HFFc6 (cell line): Measurements from ENCODE around the gene EPHA8. TPM values are rescaled to one million over a fixed set of nuclear protein-coding genes. Genes with fewer than 3 reads are reported as not detected.

Source experiments
- DNase-seq: peaks from one replicate; pipeline ENCODE4 v3.0.0-alpha.2; 2018
- H3K27ac Mint-ChIP-seq: 2 replicates; pipeline ENCODE4 v1.8.0; 2020; ENCODE audit warnings: mild to moderate bottlenecking, mixed read lengths
- H3K27me3 Mint-ChIP-seq: 2 replicates; pipeline ENCODE4 v1.8.0; 2021; ENCODE audit warnings: mild to moderate bottlenecking, moderate library complexity, mixed read lengths; ENCODE audit not compliant: insufficient read depth
- H3K36me3 Mint-ChIP-seq: 2 replicates; pipeline ENCODE4 v1.8.0; 2021; ENCODE audit warnings: low read depth, mixed read lengths
- H3K4me1 Mint-ChIP-seq: 2 replicates; pipeline ENCODE4 v1.8.0; 2020; ENCODE audit warnings: low read depth, mixed read lengths
- H3K4me3 Mint-ChIP-seq: 2 replicates; pipeline ENCODE4 v1.8.0; 2020; ENCODE audit warnings: mild to moderate bottlenecking, moderate library complexity, mixed read lengths
- H3K9me3 Mint-ChIP-seq: 2 replicates; pipeline ENCODE4 v1.8.0; 2020; ENCODE audit warnings: mild to moderate bottlenecking, mixed read lengths
- CTCF ChIP-seq: fragments of 200-600 bp; sonication (generic); IDR thresholded peaks from 2 replicates; pipeline ENCODE4 v1.5.0; 2021; ENCODE audit warnings: antibody characterized with exemption, mild to moderate bottlenecking
- total RNA-seq, 6 experiments: library from RNA; stranded (reverse); fragmentation: NEBNext Ultra II Directional; extraction: Animal tissue kit (Norgen Biotek cat#: 25700); gene quantifications; 2 replicates in 1 of 6; 3 replicates in 5 of 6; pipeline ENCODE4 v1.2.3, GENCODE V29; 2021

EPHA8 gene
- total RNA-seq, 6 experiments from 2014 or later: not detected

DNA sequence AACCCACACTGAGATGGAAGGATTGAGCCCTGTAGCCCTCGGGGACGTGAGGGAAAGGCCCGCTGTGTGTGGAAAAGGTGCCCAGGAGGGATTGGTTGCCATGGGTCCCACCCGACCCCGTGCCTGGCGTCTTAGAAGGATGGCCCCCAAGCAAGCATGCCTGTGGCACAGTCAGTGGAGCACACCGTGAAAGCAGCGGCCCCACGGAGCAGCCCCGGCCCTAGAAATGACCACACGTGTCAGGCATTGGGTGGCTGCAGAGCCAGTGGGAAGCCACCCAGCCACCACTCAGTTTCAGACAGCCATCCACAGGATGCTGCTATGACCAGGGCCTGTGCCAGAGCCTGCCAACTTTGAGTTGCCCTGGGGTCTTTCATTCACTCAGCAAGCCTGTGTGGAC, 13.3 kb upstream of the EPHA8 start:
- Mint-ChIP-seq H3K27ac (no peak overlapping the region), H3K9me3 (no peaks in the 10 kb centered on the region), H3K4me1 (no peaks in the 10 kb centered on the region), H3K4me3 (no peak overlapping the region), H3K36me3 (no peaks in the 10 kb centered on the region), H3K27me3 (peaks cover 83% of the 10 kb centered on the region)
- no peak for DNase-seq
- no peak for TF ChIP-seq CTCF

- Mint-ChIP-seq H3K4me3 (no peak overlapping the region), H3K27me3 (peaks cover 77% of the 10 kb centered on the region), H3K36me3 (no peaks in the 10 kb centered on the region), H3K27ac (no peak overlapping the region), H3K9me3 (no peaks in the 10 kb centered on the region), H3K4me1 (no peaks in the 10 kb centered on the region)
- DNase-seq: no peak
- TF ChIP-seq CTCF: no peak
Observed at GRCh38 chr1:22551591-22551990, 11.7 kb upstream of the EPHA8 start.

GRCh38 chr1:22552021-22552420, 11.3 kb upstream of the EPHA8 start:
- H3K27me3 Mint-ChIP-seq: peaks cover 77% of the 10 kb centered on the region

GRCh38 chr1:22553104-22553880, 10.0 kb upstream of the EPHA8 start:
- no peak for TF ChIP-seq CTCF
- no peak overlapping the region for H3K27ac Mint-ChIP-seq
- DNase-seq: no peak
- H3K36me3 Mint-ChIP-seq: no peaks in the 10 kb centered on the region
- no peak overlapping the region for H3K4me3 Mint-ChIP-seq
- H3K27me3 Mint-ChIP-seq: peaks cover 78% of the 10 kb centered on the region
- H3K9me3 Mint-ChIP-seq: no peaks in the 10 kb centered on the region
- H3K4me1 Mint-ChIP-seq: peaks cover 7% of the 10 kb centered on the region; the same call in 1 of the 2 replicates

More at GRCh38 chr1:22552021-22552420, 11.3 kb upstream of the EPHA8 start:
- Mint-ChIP-seq H3K9me3 (no peaks in the 10 kb centered on the region), H3K4me3 (no peak overlapping the region), H3K4me1 (peaks cover 1% of the 10 kb centered on the region; the same call in 1 of the 2 replicates), H3K27ac (no peak overlapping the region), H3K36me3 (no peaks in the 10 kb centered on the region)
- TF ChIP-seq CTCF: no peak
- no peak for DNase-seq

DNA sequence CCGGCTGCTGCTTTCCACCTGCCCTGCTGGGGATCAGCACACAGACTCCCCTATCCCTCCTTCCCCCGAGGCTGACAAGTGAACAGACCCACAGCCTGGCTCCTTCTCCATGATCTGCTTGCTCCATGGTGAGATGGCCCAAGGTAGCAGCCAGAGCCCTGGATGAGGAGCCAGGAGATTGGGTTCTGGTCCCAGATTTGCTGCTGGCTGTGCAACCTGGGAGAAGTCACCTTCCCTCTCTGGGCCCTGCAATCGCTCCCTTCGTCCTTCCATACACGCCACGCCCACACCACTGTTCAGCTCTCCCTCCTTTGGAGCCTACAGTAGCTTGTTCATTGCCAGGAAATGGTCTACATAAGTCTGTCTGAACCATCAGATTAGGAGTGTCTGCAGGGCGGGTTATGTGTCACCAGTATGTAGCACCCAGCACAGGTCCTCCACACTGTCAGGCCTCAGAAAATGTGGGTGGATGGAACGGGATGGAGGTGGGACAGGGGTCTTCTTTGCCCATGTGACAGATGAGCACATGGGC, 9.2 kb upstream of the EPHA8 start:
- H3K27ac Mint-ChIP-seq: no peak overlapping the region
- no peaks in the 10 kb centered on the region for H3K9me3 Mint-ChIP-seq
- no peaks in the 10 kb centered on the region for H3K36me3 Mint-ChIP-seq
- H3K27me3 Mint-ChIP-seq: peaks cover 76% of the 10 kb centered on the region
- no peak for TF ChIP-seq CTCF
- H3K4me1 Mint-ChIP-seq: peaks cover 7% of the 10 kb centered on the region; the same call in 1 of the 2 replicates
- no peak for DNase-seq
- no peak overlapping the region for H3K4me3 Mint-ChIP-seq
